Airway epithelial cell (primary cell): ENCODE measurements around the gene SUCO. TPM values are rescaled to one million over a fixed set of nuclear protein-coding genes. Genes with fewer than 3 reads are reported as not detected.

Source experiments
- total RNA-seq: library from RNA; depleted of rRNA; stranded (reverse); fragments of >200 nt; gene quantifications from 2 replicates; pipeline ENCODE4 v1.2.3, GENCODE V29; 2015

SUCO gene
- total RNA-seq = 10.3 and 13.5 TPM in 2 replicates

DNA sequence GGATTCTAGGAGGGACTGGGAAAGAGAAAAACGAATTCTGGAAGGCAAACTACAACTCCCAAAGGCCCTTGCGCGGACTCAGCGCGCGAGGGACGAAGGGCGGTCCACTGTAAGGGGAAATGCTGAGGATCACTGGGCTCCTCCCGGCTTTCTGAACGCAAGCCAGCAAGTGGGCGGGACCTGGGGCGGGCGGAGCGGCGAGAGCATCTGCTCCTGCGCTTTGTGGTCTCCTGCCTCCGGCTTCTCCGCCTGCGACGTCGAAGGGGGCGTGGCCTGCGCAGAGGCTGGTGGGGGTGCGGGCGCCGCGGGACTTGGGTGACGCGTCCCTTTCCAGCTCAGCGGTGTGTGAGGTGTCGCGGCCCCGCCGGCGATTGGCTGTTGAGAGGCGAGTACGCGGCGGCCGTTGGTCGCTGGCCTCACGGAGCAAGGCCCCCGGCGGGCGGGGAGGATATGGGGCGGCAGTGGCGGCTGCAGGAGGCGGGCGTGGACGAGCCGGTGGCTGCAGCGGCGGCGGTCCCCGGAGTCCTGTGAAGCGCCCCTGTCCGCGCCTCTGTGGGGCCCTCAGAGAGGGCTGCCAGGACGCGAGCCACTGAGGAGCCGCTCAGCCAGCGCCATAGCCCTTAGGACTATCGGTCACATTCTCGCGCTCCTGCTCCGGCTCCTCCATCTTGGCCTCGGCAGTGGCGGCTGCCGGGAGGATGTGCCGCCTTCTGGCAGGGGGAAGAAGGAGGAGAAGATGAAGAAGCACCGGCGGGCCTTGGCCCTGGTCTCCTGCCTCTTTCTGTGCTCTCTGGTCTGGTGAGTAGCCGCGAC, at the start of gene SUCO:
Gene SUCO (plus strand): TSS at position 451 of the 813 bp plus-strand sequence. CDS start 286 bp downstream, at position 737.

GRCh38 chr1:172658871-172659453, 126.0 kb downstream of the SUCO start, which contains the start of gene FASLG:
Gene FASLG, plus strand, starts transcription at chr1:172659103. Its CDS starts 99 bp downstream, at chr1:172659202.

Other genes starting within 250 kb of the SUCO start
- not detected in 2 replicates for gene C1orf105, start 112.5 kb upstream of the SUCO start, total RNA-seq
- 16.9 and 17.2 TPM in 2 replicates for gene PIGC, start 89.1 kb upstream of the SUCO start, total RNA-seq
- not detected in 2 replicates for gene FASLG, start 126.0 kb downstream of the SUCO start, total RNA-seq